GM12873 (cell line): ENCODE measurements around the gene KRT10.

Experiments
- CTCF ChIP-seq: IDR thresholded peaks from 2 replicates; pipeline ENCODE4 v1.5.1; 2012; ENCODE audit warnings: low read depth, mild to moderate bottlenecking, moderate library complexity, low read length, control low read depth; ENCODE audit not compliant: insufficient read depth; ENCODE audit errors: missing control alignments

KRT10 gene

GRCh38 chr17:40828454-40829044 is 6.1 kb upstream of the KRT10 start:
- no peak for TF ChIP-seq CTCF

GRCh38 chr17:40827746-40828453 is 5.5 kb upstream of the KRT10 start:
- no peak for TF ChIP-seq CTCF

GRCh38 chr17:40825599-40825998 is 3.2 kb upstream of the KRT10 start:
- no peak for TF ChIP-seq CTCF

GRCh38 chr17:40824015-40824832 is 1.8 kb upstream of the KRT10 start:
- TF ChIP-seq CTCF = no peak

- no peak for TF ChIP-seq CTCF
Measured at GRCh38 chr17:40821536-40821935, 878 bp downstream of the KRT10 start.

- TF ChIP-seq CTCF = no peak
Measured at GRCh38 chr17:40820228-40820838, 2.1 kb downstream of the KRT10 start.

- no peak for TF ChIP-seq CTCF
Measured at GRCh38 chr17:40819528-40820125, 2.8 kb downstream of the KRT10 start.
